ENCODE data around the gene DENND2A.

GRCh38 chr7:140671966-140672365 is 31.4 kb upstream of the DENND2A start:
- TF ChIP-seq CTCF (IDR thresholded peaks at IDR 0.05; ENCODE audit: insufficient read depth, low read length) (no peak), POLR2AphosphoS5 (IDR thresholded peaks at IDR 0.05; ENCODE audit: low read depth) (no peak), GABPA (IDR thresholded peaks at IDR 0.05; ENCODE audit: low read depth) (no peak)
- TF ChIP-seq, protein P1, sequence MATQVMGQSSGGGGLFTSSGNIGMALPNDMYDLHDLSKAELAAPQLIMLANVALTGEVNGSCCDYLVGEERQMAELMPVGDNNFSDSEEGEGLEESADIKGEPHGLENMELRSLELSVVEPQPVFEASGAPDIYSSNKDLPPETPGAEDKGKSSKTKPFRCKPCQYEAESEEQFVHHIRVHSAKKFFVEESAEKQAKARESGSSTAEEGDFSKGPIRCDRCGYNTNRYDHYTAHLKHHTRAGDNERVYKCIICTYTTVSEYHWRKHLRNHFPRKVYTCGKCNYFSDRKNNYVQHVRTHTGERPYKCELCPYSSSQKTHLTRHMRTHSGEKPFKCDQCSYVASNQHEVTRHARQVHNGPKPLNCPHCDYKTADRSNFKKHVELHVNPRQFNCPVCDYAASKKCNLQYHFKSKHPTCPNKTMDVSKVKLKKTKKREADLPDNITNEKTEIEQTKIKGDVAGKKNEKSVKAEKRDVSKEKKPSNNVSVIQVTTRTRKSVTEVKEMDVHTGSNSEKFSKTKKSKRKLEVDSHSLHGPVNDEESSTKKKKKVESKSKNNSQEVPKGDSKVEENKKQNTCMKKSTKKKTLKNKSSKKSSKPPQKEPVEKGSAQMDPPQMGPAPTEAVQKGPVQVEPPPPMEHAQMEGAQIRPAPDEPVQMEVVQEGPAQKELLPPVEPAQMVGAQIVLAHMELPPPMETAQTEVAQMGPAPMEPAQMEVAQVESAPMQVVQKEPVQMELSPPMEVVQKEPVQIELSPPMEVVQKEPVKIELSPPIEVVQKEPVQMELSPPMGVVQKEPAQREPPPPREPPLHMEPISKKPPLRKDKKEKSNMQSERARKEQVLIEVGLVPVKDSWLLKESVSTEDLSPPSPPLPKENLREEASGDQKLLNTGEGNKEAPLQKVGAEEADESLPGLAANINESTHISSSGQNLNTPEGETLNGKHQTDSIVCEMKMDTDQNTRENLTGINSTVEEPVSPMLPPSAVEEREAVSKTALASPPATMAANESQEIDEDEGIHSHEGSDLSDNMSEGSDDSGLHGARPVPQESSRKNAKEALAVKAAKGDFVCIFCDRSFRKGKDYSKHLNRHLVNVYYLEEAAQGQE (IDR thresholded peaks at IDR 0.05; ENCODE audit: insufficient replicate concordance, low read depth), result no peak

Measured in HL-60 (cell line).